Measurements from ENCODE around the gene CMTM4. TPM values are rescaled to one million over a fixed set of nuclear protein-coding genes. Genes with fewer than 3 reads are reported as not detected.
"Not testable (repeated sequence)": the region's sequence is repeated elsewhere in the genome, so short reads cannot be mapped to it uniquely, and the experiment has no call there.

CMTM4 gene
- total RNA-seq, 1 donor, result 13.3 TPM

- DNase-seq (ENCODE audit: low read depth), result no peak
- no peak overlapping the region for H3K4me3 ChIP-seq (ENCODE audit: low read depth, low read length)
Measured at GRCh38 chr16:66598111-66598510, 98.4 kb downstream of the CMTM4 start.

GRCh38 chr16:66596986-66597848, 99.3 kb downstream of the CMTM4 start:
- no peak for DNase-seq (ENCODE audit: low read depth)
- no peak for TF ChIP-seq CTCF (IDR thresholded peaks at IDR 0.05; ENCODE audit: insufficient read depth, low read length)
- H3K4me3 ChIP-seq (ENCODE audit: low read depth, low read length), result no peak overlapping the region

More at GRCh38 chr16:66598111-66598510, 98.4 kb downstream of the CMTM4 start:
- TF ChIP-seq CTCF (IDR thresholded peaks at IDR 0.05; ENCODE audit: insufficient read depth, low read length), result no peak

GRCh38 chr16:66596559-66596958, 100.0 kb downstream of the CMTM4 start:
- not testable (repeated sequence) for DNase-seq (ENCODE audit: low read depth); H3K4me3 ChIP-seq (ENCODE audit: low read depth, low read length)

- TF ChIP-seq CTCF (IDR thresholded peaks at IDR 0.05; ENCODE audit: insufficient read depth, low read length), result no peak
- H3K4me3 ChIP-seq (ENCODE audit: low read depth, low read length), result no peak overlapping the region
- no peak for DNase-seq (ENCODE audit: low read depth)
Measured at GRCh38 chr16:66594739-66595138, 101.8 kb downstream of the CMTM4 start.

- no peak overlapping the region for H3K4me3 ChIP-seq (ENCODE audit: low read depth, low read length)
- no peak for DNase-seq (ENCODE audit: low read depth)
- no peak for TF ChIP-seq CTCF (IDR thresholded peaks at IDR 0.05; ENCODE audit: insufficient read depth, low read length)
Measured at GRCh38 chr16:66592814-66593213, 103.7 kb downstream of the CMTM4 start.

GRCh38 chr16:66592241-66592640, 104.3 kb downstream of the CMTM4 start:
- no peak overlapping the region for H3K4me3 ChIP-seq (ENCODE audit: low read depth, low read length)
- no peak for DNase-seq (ENCODE audit: low read depth)
- no peak for TF ChIP-seq CTCF (IDR thresholded peaks at IDR 0.05; ENCODE audit: insufficient read depth, low read length)

- DNase-seq (ENCODE audit: low read depth), result no peak
- no peak overlapping the region for H3K4me3 ChIP-seq (ENCODE audit: low read depth, low read length)
- no peak for TF ChIP-seq CTCF (IDR thresholded peaks at IDR 0.05; ENCODE audit: insufficient read depth, low read length)
Measured at GRCh38 chr16:66591018-66591417, 105.5 kb downstream of the CMTM4 start.
